PC-9 (cell line): ENCODE results near the gene NRXN2.

Experiments
- EZH2 ChIP-seq: fragments of 200-600 bp; sonication (generic); IDR thresholded peaks from 2 replicates; pipeline ENCODE4 v1.8.0; 2017; ENCODE audit warnings: antibody characterized with exemption, low read depth
- TF ChIP-seq, protein P1 (sequence below): fragments of 200-600 bp; sonication (generic); conservative IDR thresholded peaks from 2 replicates; pipeline ENCODE4 v1.6.1; 2017; ENCODE audit warnings: mixed run types, antibody characterized with exemption, mild to moderate bottlenecking, moderate library complexity

DNA sequence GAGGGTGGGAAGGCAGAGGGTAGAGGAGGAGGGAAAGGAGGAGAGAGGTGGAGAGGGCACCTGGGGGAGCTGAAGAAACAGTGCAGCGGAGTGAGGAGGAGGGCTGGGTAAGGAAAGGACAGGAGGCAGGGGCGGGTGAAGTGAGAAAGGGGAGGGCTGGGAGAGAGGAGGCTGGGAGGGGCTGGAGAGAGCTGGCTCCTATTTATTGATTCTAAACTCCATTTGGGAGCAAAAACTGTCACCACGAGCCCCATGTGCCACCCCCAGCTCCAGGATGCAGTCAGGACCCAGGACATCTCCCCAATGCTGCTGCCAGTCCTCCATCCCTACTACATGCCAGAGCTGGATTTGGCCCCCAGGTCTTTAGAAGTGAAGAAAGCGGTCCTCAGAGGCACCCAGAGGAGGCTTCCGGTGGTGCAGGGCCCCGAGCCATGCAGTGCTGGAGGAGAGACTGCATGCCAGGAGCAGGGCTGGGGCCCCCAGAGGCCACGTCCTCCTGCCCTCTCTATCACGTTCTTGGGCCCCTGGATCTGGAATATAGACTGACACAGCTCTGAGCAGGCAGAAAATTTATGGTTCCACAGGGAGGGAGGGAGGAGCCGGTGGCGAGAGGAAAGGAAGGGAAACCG is 78.2 kb downstream of the NRXN2 start:
- no peak for TF ChIP-seq EZH2
- TF ChIP-seq, protein P1, sequence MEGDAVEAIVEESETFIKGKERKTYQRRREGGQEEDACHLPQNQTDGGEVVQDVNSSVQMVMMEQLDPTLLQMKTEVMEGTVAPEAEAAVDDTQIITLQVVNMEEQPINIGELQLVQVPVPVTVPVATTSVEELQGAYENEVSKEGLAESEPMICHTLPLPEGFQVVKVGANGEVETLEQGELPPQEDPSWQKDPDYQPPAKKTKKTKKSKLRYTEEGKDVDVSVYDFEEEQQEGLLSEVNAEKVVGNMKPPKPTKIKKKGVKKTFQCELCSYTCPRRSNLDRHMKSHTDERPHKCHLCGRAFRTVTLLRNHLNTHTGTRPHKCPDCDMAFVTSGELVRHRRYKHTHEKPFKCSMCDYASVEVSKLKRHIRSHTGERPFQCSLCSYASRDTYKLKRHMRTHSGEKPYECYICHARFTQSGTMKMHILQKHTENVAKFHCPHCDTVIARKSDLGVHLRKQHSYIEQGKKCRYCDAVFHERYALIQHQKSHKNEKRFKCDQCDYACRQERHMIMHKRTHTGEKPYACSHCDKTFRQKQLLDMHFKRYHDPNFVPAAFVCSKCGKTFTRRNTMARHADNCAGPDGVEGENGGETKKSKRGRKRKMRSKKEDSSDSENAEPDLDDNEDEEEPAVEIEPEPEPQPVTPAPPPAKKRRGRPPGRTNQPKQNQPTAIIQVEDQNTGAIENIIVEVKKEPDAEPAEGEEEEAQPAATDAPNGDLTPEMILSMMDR = peak; percentile 30; the same call in 1 of the 2 replicates
